ENCODE measurements around the gene HOXD3. TPM values are rescaled to one million over a fixed set of nuclear protein-coding genes. Genes with fewer than 3 reads are reported as not detected.

The HOXD3 gene
- total and polyA plus RNA-seq, 2 of the 8 experiments (the other 6 are each of a cell fraction or from before 2014, with no cell fraction given) = not detected

- no peak overlapping the region for H3K4me3 ChIP-seq (ENCODE audit: extremely low read depth in 1 of 4, insufficient read depth in 2 of 4, low read depth in 3 of 4, low read length in 4 of 4)
- H2BK5ac ChIP-seq (ENCODE audit: low read depth, low read length) = no peak overlapping the region
- no peak overlapping the region for H2AK5ac ChIP-seq (ENCODE audit: low read depth, low read length)
- DNase-seq (ENCODE audit: low read depth in 1 of 2, low spot score in 2 of 2) = peak in 1 of 2 experiments; percentile 69
- peaks cover 2% of the 10 kb centered on the region; the same call in 1 of the 2 replicates for H3K23me2 ChIP-seq (ENCODE audit: low read depth, low read length)
- H3K14ac ChIP-seq (ENCODE audit: insufficient read length) = no peak overlapping the region
- peaks cover 0 to 13% (median 6%) of the 10 kb centered on the region in 4 experiments; a peak in 4 of 7 replicates for H3K4me1 ChIP-seq (replicated peaks in 1 of 4; ENCODE audit: control insufficient read depth in 3 of 4, insufficient read depth in 4 of 4, low read length in 3 of 4)
- no peak overlapping the region for H3K9ac ChIP-seq (replicated peaks in 1 of 4; ENCODE audit: extremely low read depth in 1 of 4, low read depth in 3 of 4, low read length in 3 of 4)
- H4K5ac ChIP-seq (ENCODE audit: insufficient read length, low read depth, low read length) = no peak overlapping the region
- WGBS, 2 experiments (ENCODE audit: extremely low coverage in 1 of 2, insufficient coverage in 1 of 2, insufficient read length in 1 of 2, insufficient replicate concordance in 2 of 2, low coverage in 1 of 2, low lambda C conversion rate in 2 of 2, missing lambda C conversion rate in 1 of 2) = 15% methylated on average over 24 of the region's 24 CpGs; no CpG with 5 or more reads in 1 of the 2 experiments
- CTCF ChIA-PET (ENCODE audit: partially characterized antibody) = interaction anchor here (0.6 to 5.1 kb wide), 5 partner anchors 8 to 518 kb away, joined by 3 to 19 read pairs (median 5); no protein-coding TSS in a partner anchor
- no peak overlapping the region for H3K27ac ChIP-seq (ENCODE audit: low read depth, low read length)
- H3K23ac ChIP-seq (ENCODE audit: insufficient read length) = no peak overlapping the region
- POLR2A ChIA-PET (ENCODE audit: partially characterized antibody) = no interaction called here
- H4K20me1 ChIP-seq (replicated peaks in 1 of 2; ENCODE audit: control insufficient read depth in 1 of 2, insufficient read depth in 2 of 2, low read length in 2 of 2) = peaks cover 21 to 37% of the 10 kb centered on the region in 2 experiments
- no peak overlapping the region for H3K4ac ChIP-seq (replicated peaks; ENCODE audit: insufficient read length, low read depth, low read length)
- H2BK120ac ChIP-seq (replicated peaks; ENCODE audit: low read depth, low read length) = no peak overlapping the region
- H4K8ac ChIP-seq (ENCODE audit: extremely low read depth, insufficient read depth, low read length) = no peak overlapping the region
- no peak overlapping the region for H2BK20ac ChIP-seq (ENCODE audit: low read length)
- no peak overlapping the region for H2BK15ac ChIP-seq (ENCODE audit: low read length)
- FAIRE-seq = peak; percentile 87
- H3K27me3 ChIP-seq (replicated peaks in 1 of 4; ENCODE audit: control insufficient read depth in 3 of 4, extremely low read depth in 1 of 4, insufficient read depth in 3 of 4, low read length in 3 of 4) = peaks cover 93 to 100% (median 100%) of the 10 kb centered on the region in 4 experiments
- H2BK12ac ChIP-seq (ENCODE audit: low read depth, low read length) = no peak overlapping the region
- H3K18ac ChIP-seq (ENCODE audit: extremely low read depth, low read length) = no peak overlapping the region
- no peak overlapping the region for H2AFZ ChIP-seq (ENCODE audit: low read length)
- H3K36me3 ChIP-seq (ENCODE audit: control insufficient read depth in 2 of 4, insufficient read depth in 4 of 4, low read length in 3 of 4) = peaks cover 0 to 28% (median 0%) of the 10 kb centered on the region in 4 experiments; a peak in 1 of 8 replicates
- no peaks in the 10 kb centered on the region for H3K79me1 ChIP-seq (ENCODE audit: low read depth, low read length)
- H3K56ac ChIP-seq (replicated peaks; ENCODE audit: insufficient read length, low read depth, low read length) = no peak overlapping the region
- H3K4me2 ChIP-seq (ENCODE audit: insufficient read depth in 1 of 2, low read depth in 2 of 2, low read length in 2 of 2) = no peak overlapping the region; a peak in 1 of 4 replicates
- peaks cover 0 to 16% of the 10 kb centered on the region in 2 experiments; a peak in 2 of 4 replicates for H3K9me3 ChIP-seq (ENCODE audit: insufficient read depth in 2 of 2, low read depth in 1 of 2, low read length in 1 of 2)
- no peaks in the 10 kb centered on the region for H3K79me2 ChIP-seq (ENCODE audit: control insufficient read depth in 1 of 2, insufficient read depth in 2 of 2, low read length in 2 of 2)
- no peak overlapping the region for H4K91ac ChIP-seq (replicated peaks; ENCODE audit: insufficient read length, low read length)
- TF ChIP-seq EP300 (IDR thresholded peaks at IDR 0.05; ENCODE audit: borderline replicate concordance in 1 of 2, low read depth in 2 of 2, low read length in 2 of 2) (no peak), NANOG (IDR thresholded peaks at IDR 0.05; ENCODE audit: insufficient read depth, low read depth, low read length, poor library complexity, severe bottlenecking) (no peak), RFX5 (IDR thresholded peaks at IDR 0.05; ENCODE audit: borderline replicate concordance, low read depth, low read length) (no peak), ATF2 (IDR thresholded peaks at IDR 0.05; ENCODE audit: low read length) (no peak), ATF3 (IDR thresholded peaks at IDR 0.05; ENCODE audit: insufficient read depth, low read depth, low read length) (no peak), TCF12 (IDR thresholded peaks at IDR 0.05; ENCODE audit: low read depth, low read length) (0 out of 2 replicates have a peak, but pooled peaks have one; percentile 9), KDM5A (IDR thresholded peaks at IDR 0.05; ENCODE audit: low read length) (no peak), BACH1 (IDR thresholded peaks at IDR 0.05; ENCODE audit: low read length) (no peak), JUN (IDR thresholded peaks at IDR 0.05; ENCODE audit: low read depth, low read length) (no peak)
Observed at GRCh38 chr2:176118601-176119339, 38.3 kb upstream of the HOXD3 start.
